ENCODE results near the gene CAMK1D.

CAMK1D gene

GRCh38 chr10:12700557-12700874 lies 351.2 kb downstream of the CAMK1D start:
- Histone ChIP-seq H3K4me3 (IDR thresholded peaks at IDR 0.05; ENCODE audit: insufficient read depth, low read depth, low read length) (no peak overlapping the region), H3K27me3 (ENCODE audit: insufficient read depth, low read depth) (no peaks in the 10 kb centered on the region), H3K4me1 (ENCODE audit: low read depth, poor library complexity, severe bottlenecking) (no peaks in the 10 kb centered on the region), H3K79me2 (ENCODE audit: insufficient read depth, low read depth) (no peaks in the 10 kb centered on the region), H4K20me1 (ENCODE audit: insufficient read depth) (no peaks in the 10 kb centered on the region), H3K27ac (no peak overlapping the region), H2AFZ (ENCODE audit: low read depth) (no peak overlapping the region), H3K4me2 (no peak overlapping the region), H3K36me3 (ENCODE audit: insufficient read depth) (no peaks in the 10 kb centered on the region), H3K9ac (no peak overlapping the region)
- no peak for TF ChIP-seq CTCF (conservative IDR thresholded peaks at IDR 0.05; ENCODE audit: low read depth, low read length)

GRCh38 chr10:12701696-12702095 lies 352.3 kb downstream of the CAMK1D start:
- Histone ChIP-seq H3K27me3 (ENCODE audit: insufficient read depth, low read depth) (no peaks in the 10 kb centered on the region), H4K20me1 (ENCODE audit: insufficient read depth) (no peaks in the 10 kb centered on the region), H2AFZ (ENCODE audit: low read depth) (no peak overlapping the region), H3K79me2 (ENCODE audit: insufficient read depth, low read depth) (no peaks in the 10 kb centered on the region), H3K4me1 (ENCODE audit: low read depth, poor library complexity, severe bottlenecking) (no peaks in the 10 kb centered on the region), H3K36me3 (ENCODE audit: insufficient read depth) (no peaks in the 10 kb centered on the region), H3K27ac (no peak overlapping the region), H3K4me3 (IDR thresholded peaks at IDR 0.05; ENCODE audit: insufficient read depth, low read depth, low read length) (no peak overlapping the region), H3K9ac (no peak overlapping the region), H3K4me2 (no peak overlapping the region)
- no peak for TF ChIP-seq CTCF (conservative IDR thresholded peaks at IDR 0.05; ENCODE audit: low read depth, low read length)

GRCh38 chr10:12702215-12702770 lies 352.9 kb downstream of the CAMK1D start:
- H3K27me3 ChIP-seq (ENCODE audit: insufficient read depth, low read depth): no peaks in the 10 kb centered on the region
- H3K36me3 ChIP-seq (ENCODE audit: insufficient read depth): no peaks in the 10 kb centered on the region
- H3K4me2 ChIP-seq: no peak overlapping the region
- no peak overlapping the region for H3K4me3 ChIP-seq (IDR thresholded peaks at IDR 0.05; ENCODE audit: insufficient read depth, low read depth, low read length)
- no peak overlapping the region for H3K27ac ChIP-seq
- TF ChIP-seq CTCF (conservative IDR thresholded peaks at IDR 0.05; ENCODE audit: low read depth, low read length): no peak
- H3K9ac ChIP-seq: no peak overlapping the region
- no peak overlapping the region for H2AFZ ChIP-seq (ENCODE audit: low read depth)
- H4K20me1 ChIP-seq (ENCODE audit: insufficient read depth): no peaks in the 10 kb centered on the region
- H3K79me2 ChIP-seq (ENCODE audit: insufficient read depth, low read depth): no peaks in the 10 kb centered on the region
- H3K4me1 ChIP-seq (ENCODE audit: low read depth, poor library complexity, severe bottlenecking): peaks cover 5% of the 10 kb centered on the region

DNA sequence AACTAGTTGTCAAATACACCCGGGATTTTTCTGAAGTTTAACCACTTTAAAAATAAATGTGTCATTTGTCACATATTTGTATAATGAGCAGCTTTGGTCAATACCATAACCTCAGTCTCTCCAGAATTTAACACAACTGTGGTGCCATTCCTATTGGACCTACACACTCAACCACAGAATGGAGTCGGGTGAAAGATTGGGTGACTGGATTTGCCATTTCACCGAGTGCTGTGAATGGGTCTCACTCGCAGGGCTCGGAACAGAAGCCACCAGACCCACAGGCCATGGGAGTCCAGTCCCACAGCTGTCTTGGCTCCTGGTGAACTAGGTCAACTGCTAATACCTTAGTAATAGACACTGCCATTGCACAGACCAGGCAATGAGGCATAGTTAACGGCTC lies 353.8 kb downstream of the CAMK1D start:
- H3K9ac ChIP-seq: no peak overlapping the region
- no peaks in the 10 kb centered on the region for H3K36me3 ChIP-seq (ENCODE audit: insufficient read depth)
- no peak overlapping the region for H3K27ac ChIP-seq
- no peak for TF ChIP-seq CTCF (conservative IDR thresholded peaks at IDR 0.05; ENCODE audit: low read depth, low read length)
- H3K27me3 ChIP-seq (ENCODE audit: insufficient read depth, low read depth): no peaks in the 10 kb centered on the region
- no peak overlapping the region for H3K4me2 ChIP-seq
- no peak overlapping the region for H3K4me3 ChIP-seq (IDR thresholded peaks at IDR 0.05; ENCODE audit: insufficient read depth, low read depth, low read length)
- H2AFZ ChIP-seq (ENCODE audit: low read depth): no peak overlapping the region
- no peaks in the 10 kb centered on the region for H4K20me1 ChIP-seq (ENCODE audit: insufficient read depth)
- H3K4me1 ChIP-seq (ENCODE audit: low read depth, poor library complexity, severe bottlenecking): peaks cover 13% of the 10 kb centered on the region
- no peaks in the 10 kb centered on the region for H3K79me2 ChIP-seq (ENCODE audit: insufficient read depth, low read depth)
